ENCODE data around the gene C2orf68.

Gene C2orf68

DNA sequence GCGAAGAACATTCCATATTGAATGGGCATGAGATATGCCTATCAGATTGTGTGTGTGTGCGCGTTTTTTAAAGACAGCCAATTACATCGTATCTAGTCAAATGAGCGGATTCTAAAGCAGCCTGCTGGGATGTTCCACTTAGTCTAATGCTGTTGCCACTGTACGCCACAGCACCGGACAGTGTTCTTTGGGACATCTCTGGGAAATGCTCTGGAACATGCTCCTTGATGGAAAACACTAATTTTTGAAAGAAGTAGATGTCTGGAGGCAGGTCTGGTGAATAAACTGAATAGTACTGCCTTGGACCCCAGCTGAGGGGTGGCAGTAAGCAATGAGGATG is 5.8 kb downstream of the C2orf68 start:
- TF ChIP-seq SNAI2 (CRISPR knock-in tag; IDR thresholded peaks at IDR 0.05) (no peak), PPARA (CRISPR knock-in tag; IDR thresholded peaks at IDR 0.05; ENCODE audit: borderline replicate concordance) (no peak), ESRRG (CRISPR knock-in tag; IDR thresholded peaks at IDR 0.05) (no peak), ISL1 (CRISPR knock-in tag; IDR thresholded peaks at IDR 0.05) (no peak), ZFP30 (CRISPR knock-in tag; IDR thresholded peaks at IDR 0.05) (no peak), ZFP3 (CRISPR knock-in tag; IDR thresholded peaks at IDR 0.05) (no peak)
- TF ChIP-seq, protein P1, sequence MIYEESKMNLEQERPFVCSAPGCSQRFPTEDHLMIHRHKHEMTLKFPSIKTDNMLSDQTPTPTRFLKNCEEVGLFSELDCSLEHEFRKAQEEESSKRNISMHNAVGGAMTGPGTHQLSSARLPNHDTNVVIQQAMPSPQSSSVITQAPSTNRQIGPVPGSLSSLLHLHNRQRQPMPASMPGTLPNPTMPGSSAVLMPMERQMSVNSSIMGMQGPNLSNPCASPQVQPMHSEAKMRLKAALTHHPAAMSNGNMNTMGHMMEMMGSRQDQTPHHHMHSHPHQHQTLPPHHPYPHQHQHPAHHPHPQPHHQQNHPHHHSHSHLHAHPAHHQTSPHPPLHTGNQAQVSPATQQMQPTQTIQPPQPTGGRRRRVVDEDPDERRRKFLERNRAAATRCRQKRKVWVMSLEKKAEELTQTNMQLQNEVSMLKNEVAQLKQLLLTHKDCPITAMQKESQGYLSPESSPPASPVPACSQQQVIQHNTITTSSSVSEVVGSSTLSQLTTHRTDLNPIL (CRISPR knock-in tag; IDR thresholded peaks at IDR 0.05; ENCODE audit: low read depth): no peak
- TF ChIP-seq, protein P2, sequence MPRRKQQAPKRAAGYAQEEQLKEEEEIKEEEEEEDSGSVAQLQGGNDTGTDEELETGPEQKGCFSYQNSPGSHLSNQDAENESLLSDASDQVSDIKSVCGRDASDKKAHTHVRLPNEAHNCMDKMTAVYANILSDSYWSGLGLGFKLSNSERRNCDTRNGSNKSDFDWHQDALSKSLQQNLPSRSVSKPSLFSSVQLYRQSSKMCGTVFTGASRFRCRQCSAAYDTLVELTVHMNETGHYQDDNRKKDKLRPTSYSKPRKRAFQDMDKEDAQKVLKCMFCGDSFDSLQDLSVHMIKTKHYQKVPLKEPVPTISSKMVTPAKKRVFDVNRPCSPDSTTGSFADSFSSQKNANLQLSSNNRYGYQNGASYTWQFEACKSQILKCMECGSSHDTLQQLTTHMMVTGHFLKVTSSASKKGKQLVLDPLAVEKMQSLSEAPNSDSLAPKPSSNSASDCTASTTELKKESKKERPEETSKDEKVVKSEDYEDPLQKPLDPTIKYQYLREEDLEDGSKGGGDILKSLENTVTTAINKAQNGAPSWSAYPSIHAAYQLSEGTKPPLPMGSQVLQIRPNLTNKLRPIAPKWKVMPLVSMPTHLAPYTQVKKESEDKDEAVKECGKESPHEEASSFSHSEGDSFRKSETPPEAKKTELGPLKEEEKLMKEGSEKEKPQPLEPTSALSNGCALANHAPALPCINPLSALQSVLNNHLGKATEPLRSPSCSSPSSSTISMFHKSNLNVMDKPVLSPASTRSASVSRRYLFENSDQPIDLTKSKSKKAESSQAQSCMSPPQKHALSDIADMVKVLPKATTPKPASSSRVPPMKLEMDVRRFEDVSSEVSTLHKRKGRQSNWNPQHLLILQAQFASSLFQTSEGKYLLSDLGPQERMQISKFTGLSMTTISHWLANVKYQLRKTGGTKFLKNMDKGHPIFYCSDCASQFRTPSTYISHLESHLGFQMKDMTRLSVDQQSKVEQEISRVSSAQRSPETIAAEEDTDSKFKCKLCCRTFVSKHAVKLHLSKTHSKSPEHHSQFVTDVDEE (CRISPR knock-in tag; IDR thresholded peaks at IDR 0.05): no peak
- no peak for ATAC-seq

DNA sequence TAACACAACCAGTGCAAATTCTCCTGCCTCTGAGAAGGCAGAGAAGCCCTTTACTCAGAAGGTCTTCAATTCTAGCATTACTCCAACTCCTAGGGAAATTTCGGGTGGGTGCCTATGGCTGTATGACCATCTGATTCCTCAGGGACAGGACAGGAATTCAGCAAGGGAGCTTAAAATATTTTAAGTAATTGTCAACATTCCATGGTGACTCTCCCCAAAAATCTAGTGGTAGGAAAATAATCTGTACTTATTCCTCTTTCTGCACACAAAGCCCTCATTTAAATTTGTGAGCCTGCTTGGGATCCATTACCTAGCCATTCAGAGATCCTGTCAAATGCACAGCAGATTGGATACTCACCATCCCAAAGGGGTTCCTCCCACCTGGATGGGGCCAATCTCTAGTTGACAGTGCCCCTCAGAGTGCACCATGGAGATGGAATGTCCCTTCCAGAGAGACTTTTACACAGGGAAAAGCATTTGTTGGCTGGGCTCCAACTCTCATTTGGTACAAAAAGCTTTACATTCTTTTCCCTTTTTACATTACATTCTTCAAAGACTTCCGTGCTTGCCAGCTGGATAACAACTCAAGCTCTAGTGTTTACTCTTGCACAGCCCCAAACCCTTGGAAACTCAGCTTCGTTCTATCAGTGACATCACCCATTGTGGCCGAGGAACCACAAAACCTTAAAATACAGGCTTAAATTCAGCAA is 6.3 kb downstream of the C2orf68 start:
- TF ChIP-seq, protein P3, sequence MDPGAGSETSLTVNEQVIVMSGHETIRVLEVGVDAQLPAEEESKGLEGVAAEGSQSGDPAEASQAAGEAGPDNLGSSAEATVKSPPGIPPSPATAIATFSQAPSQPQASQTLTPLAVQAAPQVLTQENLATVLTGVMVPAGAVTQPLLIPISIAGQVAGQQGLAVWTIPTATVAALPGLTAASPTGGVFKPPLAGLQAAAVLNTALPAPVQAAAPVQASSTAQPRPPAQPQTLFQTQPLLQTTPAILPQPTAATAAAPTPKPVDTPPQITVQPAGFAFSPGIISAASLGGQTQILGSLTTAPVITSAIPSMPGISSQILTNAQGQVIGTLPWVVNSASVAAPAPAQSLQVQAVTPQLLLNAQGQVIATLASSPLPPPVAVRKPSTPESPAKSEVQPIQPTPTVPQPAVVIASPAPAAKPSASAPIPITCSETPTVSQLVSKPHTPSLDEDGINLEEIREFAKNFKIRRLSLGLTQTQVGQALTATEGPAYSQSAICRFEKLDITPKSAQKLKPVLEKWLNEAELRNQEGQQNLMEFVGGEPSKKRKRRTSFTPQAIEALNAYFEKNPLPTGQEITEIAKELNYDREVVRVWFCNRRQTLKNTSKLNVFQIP (CRISPR knock-in tag; IDR thresholded peaks at IDR 0.05; ENCODE audit: borderline replicate concordance, low read depth): no peak
- TF ChIP-seq ISL1 (CRISPR knock-in tag; IDR thresholded peaks at IDR 0.05) (no peak), ARNTL (CRISPR knock-in tag; IDR thresholded peaks at IDR 0.05; ENCODE audit: borderline replicate concordance, low read depth) (no peak), ZNF8 (CRISPR knock-in tag; IDR thresholded peaks at IDR 0.05) (no peak), ZNF70 (CRISPR knock-in tag; IDR thresholded peaks at IDR 0.05) (no peak), ZC3H10 (CRISPR knock-in tag; IDR thresholded peaks at IDR 0.05) (no peak), SNAI2 (CRISPR knock-in tag; IDR thresholded peaks at IDR 0.05) (no peak), BACH2 (CRISPR knock-in tag; IDR thresholded peaks at IDR 0.05; ENCODE audit: borderline replicate concordance) (no peak), RARB (CRISPR knock-in tag; IDR thresholded peaks at IDR 0.05) (no peak), ZFP3 (CRISPR knock-in tag; IDR thresholded peaks at IDR 0.05) (no peak), GLIS3 (CRISPR knock-in tag; IDR thresholded peaks at IDR 0.05) (no peak), ZFP30 (CRISPR knock-in tag; IDR thresholded peaks at IDR 0.05) (no peak), TOX (CRISPR knock-in tag; IDR thresholded peaks at IDR 0.05; ENCODE audit: borderline replicate concordance) (no peak), ZNF565 (CRISPR knock-in tag; conservative IDR thresholded peaks at IDR 0.05; ENCODE audit: low read depth) (no peak), OSR1 (CRISPR knock-in tag; IDR thresholded peaks at IDR 0.05) (no peak), CSDC2 (CRISPR knock-in tag; IDR thresholded peaks at IDR 0.05) (no peak)
- TF ChIP-seq, protein P4, sequence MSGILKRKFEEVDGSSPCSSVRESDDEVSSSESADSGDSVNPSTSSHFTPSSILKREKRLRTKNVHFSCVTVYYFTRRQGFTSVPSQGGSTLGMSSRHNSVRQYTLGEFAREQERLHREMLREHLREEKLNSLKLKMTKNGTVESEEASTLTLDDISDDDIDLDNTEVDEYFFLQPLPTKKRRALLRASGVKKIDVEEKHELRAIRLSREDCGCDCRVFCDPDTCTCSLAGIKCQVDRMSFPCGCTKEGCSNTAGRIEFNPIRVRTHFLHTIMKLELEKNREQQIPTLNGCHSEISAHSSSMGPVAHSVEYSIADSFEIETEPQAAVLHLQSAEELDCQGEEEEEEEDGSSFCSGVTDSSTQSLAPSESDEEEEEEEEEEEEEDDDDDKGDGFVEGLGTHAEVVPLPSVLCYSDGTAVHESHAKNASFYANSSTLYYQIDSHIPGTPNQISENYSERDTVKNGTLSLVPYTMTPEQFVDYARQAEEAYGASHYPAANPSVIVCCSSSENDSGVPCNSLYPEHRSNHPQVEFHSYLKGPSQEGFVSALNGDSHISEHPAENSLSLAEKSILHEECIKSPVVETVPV (CRISPR knock-in tag; IDR thresholded peaks at IDR 0.05): no peak
- TF ChIP-seq, protein P1 (CRISPR knock-in tag; IDR thresholded peaks at IDR 0.05; ENCODE audit: low read depth): no peak
- TF ChIP-seq, protein P5, sequence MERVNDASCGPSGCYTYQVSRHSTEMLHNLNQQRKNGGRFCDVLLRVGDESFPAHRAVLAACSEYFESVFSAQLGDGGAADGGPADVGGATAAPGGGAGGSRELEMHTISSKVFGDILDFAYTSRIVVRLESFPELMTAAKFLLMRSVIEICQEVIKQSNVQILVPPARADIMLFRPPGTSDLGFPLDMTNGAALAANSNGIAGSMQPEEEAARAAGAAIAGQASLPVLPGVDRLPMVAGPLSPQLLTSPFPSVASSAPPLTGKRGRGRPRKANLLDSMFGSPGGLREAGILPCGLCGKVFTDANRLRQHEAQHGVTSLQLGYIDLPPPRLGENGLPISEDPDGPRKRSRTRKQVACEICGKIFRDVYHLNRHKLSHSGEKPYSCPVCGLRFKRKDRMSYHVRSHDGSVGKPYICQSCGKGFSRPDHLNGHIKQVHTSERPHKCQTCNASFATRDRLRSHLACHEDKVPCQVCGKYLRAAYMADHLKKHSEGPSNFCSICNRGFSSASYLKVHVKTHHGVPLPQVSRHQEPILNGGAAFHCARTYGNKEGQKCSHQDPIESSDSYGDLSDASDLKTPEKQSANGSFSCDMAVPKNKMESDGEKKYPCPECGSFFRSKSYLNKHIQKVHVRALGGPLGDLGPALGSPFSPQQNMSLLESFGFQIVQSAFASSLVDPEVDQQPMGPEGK (CRISPR knock-in tag; IDR thresholded peaks at IDR 0.05; ENCODE audit: borderline replicate concordance): no peak
- no peak; the same call in 2 of the 3 replicates for ATAC-seq

Data from SK-N-SH treated with all-trans-retinoic acid at 6 μM for 48 hours (cell line).